Spleen (tissue), 7 donors: ENCODE data around the gene CXCL16.

Experiments
- CTCF ChIP-seq, 11 experiments: fragments of 200-600 bp in 7 of 11; fragments of 450-650 bp in 4 of 11; sonication (generic) in 4 of 11; IDR thresholded peaks in 8 of 11; conservative IDR thresholded peaks in 3 of 11; 1 replicate in 7 of 11; 2 replicates in 4 of 11; pipeline versions ENCODE4 v1.4.0 to v1.8.0; 2016 to 2021; ENCODE audit warnings: antibody characterized with exemption in 11 of 11, inconsistent platforms in 4 of 11, mild to moderate bottlenecking in 1 of 11
- POLR2A ChIP-seq, 3 donors: fragments of 450-650 bp; IDR thresholded peaks; one replicate each; pipeline ENCODE4 v1.5.1; 2017; ENCODE audit warnings: antibody characterized with exemption in 3 of 3, mild to moderate bottlenecking in 1 of 3
- donor health status: DM: no; HTN: no; CAD: no; lungs with moderate emphysema.
- donor health status: DM: no; HTN: no; CAD: no.
- donor health status: DM: no; HTN: no; CAD: no.

- TF ChIP-seq CTCF (IDR thresholded peaks at IDR 0.05 in 8 of 11, conservative IDR thresholded peaks at IDR 0.05 in 3 of 11) (peak in 1 of 11 experiments; percentile 11), POLR2A (IDR thresholded peaks at IDR 0.05) (no peak)
Observed at GRCh38 chr17:4735876-4736651, 3.7 kb downstream of the CXCL16 start.
